ENCODE data around the gene CORO7.

The CORO7 gene

DNA sequence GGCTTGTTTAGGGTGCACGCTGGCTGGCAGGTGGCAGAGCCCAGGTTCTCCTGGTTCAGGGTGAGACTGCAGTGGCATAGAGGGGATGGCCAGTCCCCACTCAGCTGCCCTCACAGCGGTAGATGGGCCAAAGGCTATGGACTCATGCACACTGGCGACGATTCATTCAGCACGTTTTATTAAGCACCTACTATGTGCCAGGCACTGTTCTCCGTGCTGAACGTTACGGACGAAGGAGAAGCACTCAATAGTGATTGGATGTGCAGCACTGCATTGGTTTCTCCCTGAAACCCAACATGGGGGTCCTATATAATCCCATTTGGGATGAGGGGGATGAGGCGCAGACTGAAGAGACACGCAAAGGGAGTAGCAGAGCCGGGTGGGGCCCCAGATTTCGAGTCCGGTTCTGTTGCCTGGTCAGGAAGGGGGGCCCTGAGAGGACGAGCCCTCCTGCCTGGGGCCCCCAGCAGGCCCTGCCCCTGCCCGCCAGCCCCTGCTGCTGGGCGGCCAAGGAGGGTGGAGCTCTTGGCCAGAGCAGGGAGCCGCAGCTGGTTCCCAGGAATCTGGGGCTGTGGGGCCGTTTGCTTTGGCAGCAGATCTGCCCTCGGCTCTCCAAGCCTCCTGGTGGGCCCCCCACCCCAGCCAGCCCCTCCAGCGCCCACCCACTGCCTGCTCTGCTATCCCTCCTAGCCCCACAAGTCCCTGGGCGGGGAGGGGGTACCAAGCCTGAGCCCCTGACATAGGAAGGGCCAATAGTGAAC, 91.7 kb downstream of the CORO7 start:
- peak overlapping the region; percentile 72 for H3K9ac ChIP-seq (ENCODE audit: low read length)
- H3K36me3 ChIP-seq (ENCODE audit: control insufficient read depth, insufficient read depth, low read length, severe bottlenecking) = no peaks in the 10 kb centered on the region
- no peaks in the 10 kb centered on the region for H3K27me3 ChIP-seq (replicated peaks; ENCODE audit: control insufficient read depth, insufficient read depth, low read length)
- DNase-seq (ENCODE audit: low read depth) = no peak
- H3K9me3 ChIP-seq (ENCODE audit: control insufficient read depth, low read length) = no peaks in the 10 kb centered on the region
- H3K4me3 ChIP-seq (ENCODE audit: low read length) = no peak overlapping the region
- peaks cover 45% of the 10 kb centered on the region for H3K4me1 ChIP-seq (ENCODE audit: control insufficient read depth, insufficient read depth, low read length)

DNA sequence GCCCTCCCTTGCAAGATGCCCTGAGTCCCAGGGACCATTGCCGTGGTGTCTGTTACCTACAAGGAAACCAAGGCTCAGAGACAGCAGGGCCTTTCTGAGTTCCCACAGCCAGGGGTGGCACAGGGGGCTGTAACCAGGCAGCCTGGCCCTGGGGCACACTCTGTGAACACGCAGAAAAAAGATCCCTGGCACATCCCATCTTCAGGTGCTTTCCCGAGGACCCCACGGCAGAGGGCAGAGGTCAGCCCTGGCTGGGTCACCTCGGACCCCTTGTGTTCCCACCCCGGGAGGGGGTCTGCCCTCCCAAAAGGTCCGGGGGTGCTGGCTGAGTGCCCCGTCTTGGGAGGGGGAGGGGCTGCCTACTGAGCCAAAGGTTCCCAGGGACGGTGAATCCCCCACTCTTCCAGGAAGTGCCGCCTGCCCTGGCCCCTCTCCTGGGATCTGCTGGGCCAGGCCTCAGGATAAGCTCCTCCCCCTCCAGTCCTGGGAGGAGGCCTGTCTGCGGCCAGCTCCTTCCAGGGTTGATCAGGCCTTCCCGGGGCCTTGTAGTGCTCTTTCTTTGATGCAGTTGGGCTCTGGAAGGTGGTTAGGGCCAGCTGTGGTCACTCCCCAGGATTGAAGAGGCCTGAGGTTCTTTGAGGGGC, 92.4 kb downstream of the CORO7 start:
- Histone ChIP-seq H3K36me3 (ENCODE audit: control insufficient read depth, insufficient read depth, low read length, severe bottlenecking) (no peaks in the 10 kb centered on the region), H3K9me3 (ENCODE audit: control insufficient read depth, low read length) (no peaks in the 10 kb centered on the region), H3K4me3 (ENCODE audit: low read length) (peak overlapping the region; percentile 29), H3K27me3 (replicated peaks; ENCODE audit: control insufficient read depth, insufficient read depth, low read length) (no peaks in the 10 kb centered on the region), H3K9ac (ENCODE audit: low read length) (peak overlapping the region; percentile 72), H3K4me1 (ENCODE audit: control insufficient read depth, insufficient read depth, low read length) (peaks cover 50% of the 10 kb centered on the region)
- peak; percentile 68 for DNase-seq (ENCODE audit: low read depth)

DNA sequence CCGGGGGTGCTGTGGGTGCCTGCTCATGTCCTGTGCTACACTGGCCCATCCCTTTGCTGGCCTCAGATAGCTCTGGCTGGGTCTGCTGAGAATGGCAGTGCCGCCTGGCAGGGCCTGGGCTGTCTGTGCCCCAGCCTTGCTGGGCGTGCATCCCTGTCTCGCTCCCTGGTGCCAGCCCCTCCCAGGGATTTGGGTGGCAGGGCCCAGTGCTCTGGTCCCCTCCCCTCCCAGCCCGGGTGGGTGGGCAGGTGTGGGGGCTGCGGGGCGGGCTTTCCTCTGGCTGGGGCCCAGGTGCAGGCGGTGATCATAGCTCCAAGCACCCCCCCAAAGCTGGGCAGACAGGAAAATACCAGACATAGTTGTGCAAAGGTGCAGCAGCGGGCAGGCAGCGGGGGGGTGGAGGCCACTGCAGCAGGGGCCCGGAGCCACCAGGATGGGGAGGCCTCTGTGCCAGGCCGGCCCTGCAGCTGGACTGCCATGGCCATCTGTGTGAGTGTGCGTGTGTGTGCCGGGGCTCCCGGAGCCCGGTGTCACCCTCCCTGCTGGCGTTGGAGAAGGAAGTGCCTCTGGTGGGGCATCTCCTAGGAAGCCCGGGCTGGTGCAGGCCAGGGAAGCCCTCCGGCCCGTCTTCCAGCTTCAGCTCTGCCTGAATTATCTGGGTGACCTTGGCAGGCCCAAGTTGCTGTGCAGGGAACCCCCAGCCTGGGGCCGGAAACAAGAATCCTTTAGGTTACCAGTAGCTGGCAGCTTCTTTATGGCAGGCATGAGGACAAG, 93.1 kb downstream of the CORO7 start:
- DNase-seq (ENCODE audit: low read depth) = no peak
- Histone ChIP-seq H3K9ac (ENCODE audit: low read length) (peak overlapping the region; percentile 72), H3K27me3 (replicated peaks; ENCODE audit: control insufficient read depth, insufficient read depth, low read length) (no peaks in the 10 kb centered on the region), H3K9me3 (ENCODE audit: control insufficient read depth, low read length) (no peaks in the 10 kb centered on the region), H3K36me3 (ENCODE audit: control insufficient read depth, insufficient read depth, low read length, severe bottlenecking) (no peaks in the 10 kb centered on the region), H3K4me1 (ENCODE audit: control insufficient read depth, insufficient read depth, low read length) (peaks cover 49% of the 10 kb centered on the region), H3K4me3 (ENCODE audit: low read length) (peak overlapping the region; percentile 29)

DNA sequence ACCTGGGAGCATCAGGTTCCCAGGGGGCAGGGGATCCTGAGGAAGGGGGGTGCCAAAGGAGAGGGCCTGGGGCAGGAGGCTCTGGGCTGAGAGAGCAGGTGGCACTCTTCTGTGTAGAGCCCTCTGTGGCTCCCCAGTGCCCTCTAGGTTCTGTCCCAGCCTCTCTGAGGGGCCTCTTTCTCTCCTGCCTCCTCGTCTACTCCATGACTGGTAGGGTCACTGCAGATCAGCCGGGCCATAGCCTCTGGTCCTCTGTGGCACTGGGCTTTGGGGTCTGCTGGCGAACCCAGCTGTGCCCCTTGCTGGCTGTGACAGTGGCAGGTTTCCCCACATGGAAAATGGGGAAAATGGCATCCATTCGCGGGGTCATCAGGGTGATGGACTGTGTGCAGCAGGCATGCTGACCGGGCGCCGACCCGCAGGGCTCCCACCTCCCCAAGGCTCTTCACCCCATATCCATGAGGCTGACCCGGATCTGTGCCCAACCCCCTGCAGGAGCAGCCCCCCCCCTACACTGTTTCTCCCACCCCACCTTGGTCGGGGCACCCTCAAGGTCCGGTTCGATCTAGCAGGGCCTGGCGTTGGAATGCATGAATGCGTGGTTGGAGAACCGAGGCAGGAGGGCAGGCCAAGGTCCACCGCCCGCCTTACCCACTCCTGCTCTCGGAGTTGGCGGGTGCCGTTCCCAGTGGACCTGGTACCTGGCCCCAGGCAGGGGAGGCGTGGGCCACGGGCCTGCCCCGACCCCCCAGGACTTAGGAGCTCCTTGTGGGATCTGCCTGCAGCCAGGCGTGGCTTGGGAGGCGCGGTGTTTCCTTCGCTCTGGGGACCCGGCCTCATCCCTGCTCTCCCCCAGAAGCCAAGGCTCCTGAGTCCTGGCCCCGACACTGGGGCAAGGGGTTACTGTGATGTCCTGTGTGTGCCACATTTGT, 94.0 kb downstream of the CORO7 start:
- no peaks in the 10 kb centered on the region for H3K9me3 ChIP-seq (ENCODE audit: control insufficient read depth, low read length)
- peaks cover 53% of the 10 kb centered on the region for H3K4me1 ChIP-seq (ENCODE audit: control insufficient read depth, insufficient read depth, low read length)
- no peak for DNase-seq (ENCODE audit: low read depth)
- H3K9ac ChIP-seq (ENCODE audit: low read length) = no peak overlapping the region
- H3K4me3 ChIP-seq (ENCODE audit: low read length) = no peak overlapping the region
- no peaks in the 10 kb centered on the region for H3K27me3 ChIP-seq (replicated peaks; ENCODE audit: control insufficient read depth, insufficient read depth, low read length)
- no peaks in the 10 kb centered on the region for H3K36me3 ChIP-seq (ENCODE audit: control insufficient read depth, insufficient read depth, low read length, severe bottlenecking)

DNA sequence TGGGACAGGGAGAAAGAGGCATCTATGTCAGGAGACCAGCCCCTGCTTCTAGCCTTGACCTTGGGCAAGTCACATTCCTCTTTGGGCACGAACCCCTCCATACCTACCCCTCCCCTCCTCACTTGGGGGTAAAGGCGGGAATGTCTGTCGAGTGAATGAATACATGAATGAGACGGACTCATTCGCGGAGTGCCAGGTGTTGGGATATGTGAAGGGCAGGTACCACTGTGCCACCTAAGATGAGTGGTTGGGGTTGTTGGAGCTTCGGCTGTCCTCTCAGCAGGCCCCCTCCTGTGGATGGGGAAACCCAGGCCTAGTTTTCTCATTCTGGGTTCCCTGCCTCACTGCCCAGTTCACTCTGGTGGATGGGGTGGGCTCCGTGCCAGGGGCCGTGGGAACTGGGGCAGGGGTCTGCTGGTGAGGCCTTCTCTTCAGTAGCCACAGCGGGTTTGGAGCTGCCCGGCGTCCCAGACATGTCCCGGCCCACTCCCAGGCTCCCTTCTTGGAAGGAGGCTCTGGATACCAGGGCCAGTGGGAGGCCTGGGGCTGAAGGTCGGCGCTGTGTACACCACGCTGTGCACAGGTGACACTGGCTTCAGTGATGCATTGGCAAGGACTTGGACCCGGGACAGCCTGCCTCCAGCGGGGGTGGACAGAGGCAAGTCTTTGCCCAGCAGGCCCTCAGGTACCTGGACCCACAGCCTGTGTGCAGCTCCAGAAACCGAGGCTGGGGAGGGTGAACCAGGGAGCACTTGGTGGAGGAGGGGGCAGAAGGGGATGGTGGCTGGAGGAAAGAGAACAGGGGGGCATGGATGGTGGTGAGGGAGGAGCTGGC, 94.9 kb downstream of the CORO7 start:
- Histone ChIP-seq H3K9ac (ENCODE audit: low read length) (peak overlapping the region; percentile 62), H3K9me3 (ENCODE audit: control insufficient read depth, low read length) (no peaks in the 10 kb centered on the region), H3K36me3 (ENCODE audit: control insufficient read depth, insufficient read depth, low read length, severe bottlenecking) (no peaks in the 10 kb centered on the region), H3K4me3 (ENCODE audit: low read length) (no peak overlapping the region), H3K27me3 (replicated peaks; ENCODE audit: control insufficient read depth, insufficient read depth, low read length) (no peaks in the 10 kb centered on the region), H3K4me1 (ENCODE audit: control insufficient read depth, insufficient read depth, low read length) (peaks cover 57% of the 10 kb centered on the region)
- no peak for DNase-seq (ENCODE audit: low read depth)

DNA sequence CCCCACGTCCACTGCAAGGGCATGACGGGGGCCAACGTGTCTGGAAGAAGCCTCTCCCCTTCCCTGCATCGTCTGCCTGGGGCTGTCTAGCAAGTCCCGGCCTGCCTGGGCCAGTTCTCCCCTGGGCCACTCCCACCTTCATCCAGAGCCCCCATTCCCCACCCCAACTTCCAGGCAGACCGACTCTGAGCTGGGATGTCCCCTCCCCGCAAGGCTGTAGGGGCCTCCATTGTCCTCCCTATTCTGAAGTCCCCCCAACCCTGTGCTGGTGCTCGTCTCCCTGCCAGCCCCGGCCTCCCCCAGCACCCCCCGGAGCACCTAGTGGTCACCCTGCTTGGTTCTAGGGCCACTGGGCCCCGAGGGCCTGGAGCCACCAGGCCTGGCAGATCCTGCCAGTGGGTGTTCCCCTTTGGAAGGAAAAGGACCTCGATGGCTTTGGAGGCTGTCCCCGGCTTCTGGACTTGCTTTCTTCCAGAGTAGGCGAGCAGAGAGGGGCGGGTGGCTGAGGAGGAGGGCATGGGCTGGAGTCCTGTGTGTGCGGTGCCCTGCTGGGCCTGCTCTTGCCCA, 95.7 kb downstream of the CORO7 start:
- DNase-seq (ENCODE audit: low read depth) = no peak
- Histone ChIP-seq H3K27me3 (replicated peaks; ENCODE audit: control insufficient read depth, insufficient read depth, low read length) (no peaks in the 10 kb centered on the region), H3K9me3 (ENCODE audit: control insufficient read depth, low read length) (no peaks in the 10 kb centered on the region), H3K4me1 (ENCODE audit: control insufficient read depth, insufficient read depth, low read length) (peaks cover 57% of the 10 kb centered on the region), H3K4me3 (ENCODE audit: low read length) (peak overlapping the region; percentile 40), H3K36me3 (ENCODE audit: control insufficient read depth, insufficient read depth, low read length, severe bottlenecking) (no peaks in the 10 kb centered on the region), H3K9ac (ENCODE audit: low read length) (peak overlapping the region; percentile 62)

DNA sequence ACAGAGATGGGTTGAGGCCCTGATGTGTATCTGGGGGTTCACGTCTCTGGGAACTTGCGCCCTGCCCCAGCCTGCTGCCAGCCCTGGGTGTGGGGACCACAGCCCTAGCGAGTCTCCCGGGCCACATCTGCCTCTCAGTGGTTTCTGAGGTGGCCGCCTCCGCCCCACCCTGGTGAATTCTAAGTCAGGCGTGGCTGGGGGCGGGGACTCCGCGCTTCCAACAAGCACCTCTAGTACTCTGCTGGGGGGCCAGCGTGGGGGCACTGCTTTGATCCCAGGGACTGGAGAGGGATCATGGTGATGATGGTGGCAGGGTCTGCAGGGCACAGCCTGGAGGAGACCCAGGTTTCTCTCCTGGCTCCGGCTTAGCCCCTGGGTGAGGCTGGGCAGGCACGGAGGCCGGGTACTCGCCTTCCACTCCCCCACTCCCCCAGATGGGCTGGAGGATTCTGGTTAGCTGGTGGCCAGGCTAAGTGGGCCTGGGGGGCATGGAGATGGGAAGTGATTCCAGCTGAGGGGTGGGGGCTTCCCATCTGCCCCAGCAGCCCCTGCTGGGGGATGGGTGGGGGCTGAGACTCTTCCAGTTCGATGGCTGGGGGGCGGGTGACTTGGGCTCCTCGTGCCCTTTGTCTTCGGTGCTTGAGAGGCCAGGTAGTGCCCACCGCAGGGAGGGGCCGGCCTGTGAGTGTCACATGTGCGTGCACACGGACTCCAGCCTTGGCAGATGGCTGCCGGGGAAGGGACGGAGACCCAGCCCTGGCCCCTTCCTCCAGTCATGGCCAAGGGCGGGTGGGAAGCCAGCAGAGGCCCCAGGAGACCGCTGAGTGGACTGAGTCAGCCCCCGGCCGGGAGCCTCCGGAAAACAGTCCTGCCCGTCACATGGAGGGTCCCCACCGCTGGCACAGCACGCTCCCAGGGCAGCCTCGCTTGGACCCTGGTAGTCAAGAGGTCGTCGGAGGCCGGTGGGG, 96.7 kb downstream of the CORO7 start:
- no peaks in the 10 kb centered on the region for H3K27me3 ChIP-seq (replicated peaks; ENCODE audit: control insufficient read depth, insufficient read depth, low read length)
- H3K36me3 ChIP-seq (ENCODE audit: control insufficient read depth, insufficient read depth, low read length, severe bottlenecking) = no peaks in the 10 kb centered on the region
- DNase-seq (ENCODE audit: low read depth) = peak; percentile 50
- H3K9me3 ChIP-seq (ENCODE audit: control insufficient read depth, low read length) = no peaks in the 10 kb centered on the region
- H3K4me1 ChIP-seq (ENCODE audit: control insufficient read depth, insufficient read depth, low read length) = peaks cover 59% of the 10 kb centered on the region
- peak overlapping the region; percentile 62 for H3K9ac ChIP-seq (ENCODE audit: low read length)
- H3K4me3 ChIP-seq (ENCODE audit: low read length) = peak overlapping the region; percentile 41

DNA sequence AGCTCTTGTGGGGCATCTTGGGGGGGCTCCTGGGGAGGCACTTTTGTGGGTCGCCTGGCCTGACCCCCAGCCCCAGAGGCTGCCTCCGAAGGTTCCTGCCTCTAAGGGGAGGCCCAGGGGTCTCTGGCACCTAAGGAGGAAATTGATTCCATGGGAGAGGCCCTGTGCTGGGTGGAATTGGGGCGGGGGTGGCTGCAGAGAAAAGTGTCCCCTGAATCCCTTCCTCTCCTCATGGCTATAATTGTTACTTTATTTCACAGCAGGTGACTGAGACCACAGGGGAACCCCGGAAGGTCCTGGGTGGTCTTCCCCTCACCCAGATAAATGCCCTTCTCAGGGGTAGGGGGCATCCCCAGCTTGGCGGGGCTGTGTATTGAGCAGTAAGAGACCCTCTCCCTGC, 97.4 kb downstream of the CORO7 start:
- DNase-seq (ENCODE audit: low read depth) = no peak
- Histone ChIP-seq H3K4me3 (ENCODE audit: low read length) (no peak overlapping the region), H3K4me1 (ENCODE audit: control insufficient read depth, insufficient read depth, low read length) (peaks cover 53% of the 10 kb centered on the region)

DNA sequence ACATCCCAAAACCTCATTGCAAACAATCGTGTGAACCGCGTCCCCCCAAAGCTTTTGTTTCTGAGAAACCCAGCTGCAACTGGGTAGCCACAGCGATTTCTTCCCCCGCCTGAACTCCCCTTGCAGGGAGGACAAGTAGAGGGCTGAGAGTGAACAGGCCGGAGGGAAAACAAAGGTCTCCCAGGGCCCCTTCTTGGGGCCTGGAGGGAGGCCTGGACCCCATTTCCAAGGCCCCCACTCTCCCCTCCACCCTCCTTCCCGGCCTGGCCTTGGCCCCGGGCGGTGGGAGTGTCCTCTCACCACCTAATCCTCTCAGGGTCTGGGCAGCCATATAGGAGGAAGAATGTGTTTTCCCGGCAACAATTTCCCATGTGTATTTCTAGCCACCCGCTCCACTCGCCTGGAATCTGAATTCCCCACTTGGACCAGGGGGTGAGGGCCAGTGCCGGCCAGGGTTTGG, 97.9 kb downstream of the CORO7 start:
- Histone ChIP-seq H3K36me3 (ENCODE audit: control insufficient read depth, insufficient read depth, low read length, severe bottlenecking) (no peaks in the 10 kb centered on the region), H3K4me3 (ENCODE audit: low read length) (peak overlapping the region; percentile 85), H3K9me3 (ENCODE audit: control insufficient read depth, low read length) (no peaks in the 10 kb centered on the region), H3K9ac (ENCODE audit: low read length) (peak overlapping the region; percentile 86), H3K4me1 (ENCODE audit: control insufficient read depth, insufficient read depth, low read length) (peaks cover 48% of the 10 kb centered on the region), H3K27me3 (replicated peaks; ENCODE audit: control insufficient read depth, insufficient read depth, low read length) (no peaks in the 10 kb centered on the region)
- DNase-seq (ENCODE audit: low read depth) = peak; percentile 55

More for the DNA sequence above, 97.4 kb downstream of the CORO7 start:
- Histone ChIP-seq H3K9ac (ENCODE audit: low read length) (peak overlapping the region; percentile 86), H3K27me3 (replicated peaks; ENCODE audit: control insufficient read depth, insufficient read depth, low read length) (no peaks in the 10 kb centered on the region), H3K9me3 (ENCODE audit: control insufficient read depth, low read length) (no peaks in the 10 kb centered on the region), H3K36me3 (ENCODE audit: control insufficient read depth, insufficient read depth, low read length, severe bottlenecking) (no peaks in the 10 kb centered on the region)

Data from adipocyte (in vitro differentiated cells).